IMR-90 (cell line): ENCODE data around the gene TMCC1. TPM values are rescaled to one million over a fixed set of nuclear protein-coding genes. Genes with fewer than 3 reads are reported as not detected.

Experiments
- ATAC-seq: fragments of 200-7000 bp; cut with Tn5 transposase; 2 replicates; pipeline ENCODE4 v1.9.1; 2020; ENCODE audit warnings: low read depth, mild to moderate bottlenecking, moderate library complexity
- BruUV-seq: library from RNA; stranded (reverse); fragments of 400-500 nt; replicated peaks from 2 replicates; lab custom pipeline; 2021; lab: Mats Ljungman, UMichigan
- CTCF ChIA-PET: fragments of 300-600 bp; formaldehyde crosslinking; extraction: SDS; loops from one replicate; lab custom pipeline; 2021; ENCODE audit warnings: antibody characterized with exemption; lab: Yijun Ruan, JAX
- POLR2A ChIA-PET: fragments of 300-600 bp; sonication (Branson Sonifier 250); formaldehyde crosslinking; loops from one replicate; lab custom pipeline; 2022; ENCODE audit warnings: antibody characterized with exemption; ENCODE audit not compliant: unreplicated experiment; lab: Charles Lee
- DNase-seq: peaks from one replicate; pipeline ENCODE4 v3.0.0; 2013
- H2AFZ ChIP-seq: replicated peaks from 2 replicates; pipeline ENCODE3; 2013; ENCODE audit warnings: low read length, mild to moderate bottlenecking; ENCODE audit not compliant: poor library complexity
- H2AK5ac ChIP-seq: 2 replicates; pipeline ENCODE4 v1.6.1; 2013; ENCODE audit warnings: low read depth, low read length, inconsistent platforms
- H2AK9ac ChIP-seq: replicated peaks from 2 replicates; pipeline ENCODE3; 2013; ENCODE audit warnings: mild to moderate bottlenecking, low read depth, low read length, moderate library complexity; ENCODE audit not compliant: poor library complexity
- H2BK120ac ChIP-seq: 2 replicates; pipeline ENCODE4 v1.6.1; 2013; ENCODE audit warnings: low read depth, low read length, inconsistent platforms
- H2BK15ac ChIP-seq: 3 replicates; pipeline ENCODE4 v1.6.1; 2013; ENCODE audit warnings: low read depth, low read length, inconsistent platforms
- H2BK20ac ChIP-seq: 2 replicates; pipeline ENCODE4 v1.6.1; 2013; ENCODE audit warnings: low read depth, mild to moderate bottlenecking, inconsistent platforms, low read length, moderate library complexity
- H2BK5ac ChIP-seq: 2 replicates; pipeline ENCODE4 v1.6.1; 2013; ENCODE audit warnings: mild to moderate bottlenecking, low read depth, low read length, inconsistent platforms; ENCODE audit not compliant: poor library complexity, severe bottlenecking
- H3K14ac ChIP-seq: replicated peaks from 2 replicates; pipeline ENCODE4 v1.6.1; 2013; ENCODE audit warnings: low read depth, low read length, inconsistent platforms
- H3K18ac ChIP-seq: 2 replicates; pipeline ENCODE4 v1.6.1; 2013; ENCODE audit warnings: low read depth, low read length, control low read depth
- H3K23ac ChIP-seq: 2 replicates; pipeline ENCODE4 v1.6.1; 2013; ENCODE audit warnings: low read depth, low read length, inconsistent platforms
- H3K27ac ChIP-seq: 2 replicates; pipeline ENCODE4 v1.5.1; 2013; ENCODE audit warnings: mild to moderate bottlenecking, control low read depth, low read length; ENCODE audit not compliant: insufficient read depth
- H3K27me3 ChIP-seq: 2 replicates; pipeline ENCODE4 v1.6.1; 2013; ENCODE audit warnings: low read length; ENCODE audit not compliant: control insufficient read depth, insufficient read depth
- H3K36me3 ChIP-seq: 2 replicates; pipeline ENCODE4 v1.6.1; 2013; ENCODE audit warnings: low read length, mixed read lengths; ENCODE audit not compliant: control insufficient read depth, insufficient read depth
- H3K4ac ChIP-seq: 2 replicates; pipeline ENCODE4 v1.6.1; 2013; ENCODE audit warnings: low read depth, low read length, inconsistent platforms
- H3K4me1 ChIP-seq: 2 replicates; pipeline ENCODE4 v1.6.1; 2013; ENCODE audit warnings: low read length, mixed read lengths; ENCODE audit not compliant: control insufficient read depth, insufficient read depth
- H3K4me2 ChIP-seq: 2 replicates; pipeline ENCODE4 v1.6.1; 2013; ENCODE audit warnings: low read depth, mild to moderate bottlenecking, control low read depth, low read length, moderate library complexity
- H3K4me3 ChIP-seq: 2 replicates; pipeline ENCODE4 v1.5.1; 2013; ENCODE audit warnings: low read depth, mild to moderate bottlenecking, control low read depth, low read length, moderate library complexity; ENCODE audit not compliant: insufficient read depth
- H3K56ac ChIP-seq: 2 replicates; pipeline ENCODE4 v1.6.1; 2013; ENCODE audit warnings: low read length, inconsistent platforms; ENCODE audit not compliant: insufficient read depth; ENCODE audit errors: extremely low read depth
- H3K79me1 ChIP-seq, 2 experiments: 2 replicates each; pipeline ENCODE4 v1.6.1; 2013; ENCODE audit warnings: low read length in 2 of 2, inconsistent platforms in 1 of 2, low read depth in 1 of 2
- H3K9ac ChIP-seq: 2 replicates; pipeline ENCODE4 v1.6.1; 2013; ENCODE audit warnings: low read depth, low read length, control low read depth
- H3K9me1 ChIP-seq: 2 replicates; pipeline ENCODE4 v1.6.1; 2013; ENCODE audit warnings: low read length, inconsistent platforms; ENCODE audit not compliant: insufficient read depth
- H3K9me3 ChIP-seq: 2 replicates; pipeline ENCODE4 v1.6.1; 2013; ENCODE audit warnings: low read length; ENCODE audit not compliant: control insufficient read depth, insufficient read depth
- H4K20me1 ChIP-seq: 2 replicates; pipeline ENCODE4 v1.6.1; 2013; ENCODE audit warnings: low read length, inconsistent platforms; ENCODE audit not compliant: insufficient read depth
- H4K5ac ChIP-seq: 2 replicates; pipeline ENCODE4 v1.6.1; 2013; ENCODE audit warnings: mild to moderate bottlenecking, low read depth, low read length, control low read depth
- H4K8ac ChIP-seq, 2 experiments: 2 replicates each; pipeline ENCODE4 v1.6.1; 2013; ENCODE audit warnings: low read depth in 2 of 2, low read length in 2 of 2, control low read depth in 1 of 2, inconsistent platforms in 1 of 2
- H4K91ac ChIP-seq: 2 replicates; pipeline ENCODE4 v1.6.1; 2013; ENCODE audit warnings: low read depth, low read length, inconsistent platforms; ENCODE audit not compliant: insufficient read depth
- CEBPB ChIP-seq: IDR thresholded peaks from 2 replicates; pipeline ENCODE4 v1.6.1; 2012; ENCODE audit warnings: low read depth, low read length, improper control_type of control experiment
- ELK1 ChIP-seq: fragments of 150-350 bp; IDR thresholded peaks from 2 replicates; pipeline ENCODE4 v1.6.1; 2016; ENCODE audit warnings: low read depth, mild to moderate bottlenecking, low read length, moderate library complexity, borderline replicate concordance
- MAFK ChIP-seq: IDR thresholded peaks from 2 replicates; pipeline ENCODE4 v1.6.1; 2012; ENCODE audit warnings: low read depth, low read length, improper control_type of control experiment
- POLR2A ChIP-seq: IDR thresholded peaks from 2 replicates; pipeline ENCODE4 v1.6.1; 2012; ENCODE audit warnings: mild to moderate bottlenecking, low read depth, low read length
- USF2 ChIP-seq: fragments of 150-350 bp; IDR thresholded peaks from 2 replicates; pipeline ENCODE4 v1.6.1; 2017; ENCODE audit warnings: mild to moderate bottlenecking, antibody characterized with exemption, low read length, low read depth
- WGBS, 2 experiments: methylation state at CpG; one replicate each; pipeline versions ENCODE4 v1.1.5 to v1.1.7; 2013; ENCODE audit warnings: missing lambda C conversion rate in 2 of 2; ENCODE audit not compliant: insufficient read length in 1 of 2; ENCODE audit errors: extremely low coverage in 2 of 2; 5-methylcytosine and 5-hydroxymethylcytosine counted together
- dilution Hi-C: fragments of 300-500 bp; cut with HindIII; formaldehyde crosslinking; loops from one replicate; pipeline ENCODE4 v1.14.3; 2018; ENCODE audit warnings: low sequenced_read_pairs; ENCODE audit not compliant: unreplicated experiment
- in situ Hi-C: fragments of 300-500 bp; cut with MboI; formaldehyde crosslinking; loops from 3 replicates; pipeline ENCODE4 v1.14.3; 2019; ENCODE audit warnings: low sequenced_read_pairs, inconsistent platforms, mixed read lengths
- intact Hi-C: fragments of 100-400 bp; cut with micrococcal nuclease; formaldehyde crosslinking; loops from 2 replicates; pipeline ENCODE4 v1.10.0; 2022
- polyA plus RNA-seq, 3 experiments: library from polyadenylated mRNA; depleted of rRNA; stranded (reverse); fragments of >200 nt; gene quantifications; 2 replicates each; pipeline ENCODE4 v1.2.3, GENCODE V29; 2012; ENCODE audit warnings: low replicate concordance in 1 of 3
- total RNA-seq: library from RNA; depleted of rRNA; stranded (reverse); fragments of >200 nt; gene quantifications from 2 replicates; pipeline ENCODE4 v1.2.3, GENCODE V29; 2012

TMCC1 gene
- total and polyA plus RNA-seq, 2 of the 4 experiments (the other 2 are of a cell fraction), result 5.0 to 7.3 TPM

- dilution Hi-C loops, result no loop called here
- no peak overlapping the region for H3K27ac ChIP-seq
Observed at GRCh38 chr3:129656659-129657247, 236.8 kb downstream of the TMCC1 start.

More at GRCh38 chr3:129656659-129657247, 236.8 kb downstream of the TMCC1 start:
- H2BK5ac ChIP-seq, result no peak overlapping the region
- no peak overlapping the region for H3K9ac ChIP-seq
- 0 out of 2 replicates have a peak overlapping the region, but pooled peaks have one; percentile 26 for H2BK120ac ChIP-seq
- peak overlapping the region; percentile 20; the same call in 1 of the 2 replicates for H3K4me2 ChIP-seq
- peak overlapping the region; percentile 52 for H2BK20ac ChIP-seq
- no peak overlapping the region for H2AFZ ChIP-seq
- H4K20me1 ChIP-seq, result 0 out of 2 replicates have a peak, but pooled peaks cover under 1% of the 10 kb centered on the region
- POLR2A ChIA-PET, result no interaction called here
- peak overlapping the region; percentile 5 for H3K14ac ChIP-seq
- H3K9me1 ChIP-seq, result 0 out of 2 replicates have a peak, but pooled peaks cover 2% of the 10 kb centered on the region
- intact Hi-C loops, result no loop called here
- BruUV-seq, result no TSS peak
- H4K8ac ChIP-seq, result peak overlapping the region in 1 of 2 experiments; percentile 44; a peak in 2 of 4 replicates
- no peaks in the 10 kb centered on the region for H3K9me3 ChIP-seq
- peaks cover 0 to 10% of the 10 kb centered on the region in 2 experiments; a peak in 1 of 4 replicates for H3K79me1 ChIP-seq
- H3K27me3 ChIP-seq, result no peaks in the 10 kb centered on the region
- TF ChIP-seq ELK1 (no peak), CEBPB (no peak), POLR2A (no peak), MAFK (no peak), USF2 (no peak)
- no peak overlapping the region for H3K4me3 ChIP-seq
- no peak overlapping the region for H3K56ac ChIP-seq
- peak overlapping the region; percentile 2; the same call in 1 of the 2 replicates for H3K23ac ChIP-seq
- in situ Hi-C loops, result loop anchor here (10.0 kb wide), 1 partner anchor 278 kb away; no protein-coding TSS in a partner anchor
- peak overlapping the region; percentile 79; the same call in 1 of the 2 replicates for H3K18ac ChIP-seq
- H3K4me1 ChIP-seq, result peaks cover 29% of the 10 kb centered on the region
- DNase-seq (no peak), ATAC-seq (no peak)
- CTCF ChIA-PET, result interaction anchor here (0.5 to 1.0 kb wide), 2 partner anchors 129 to 168 kb away, joined by 3 read pairs; partner anchors contain the start of gene RHO
- H4K5ac ChIP-seq, result peak overlapping the region; percentile 85; the same call in 1 of the 2 replicates
- H2BK15ac ChIP-seq, result peak overlapping the region; percentile 45; the same call in 1 of the 3 replicates
- no peaks in the 10 kb centered on the region for H3K36me3 ChIP-seq
- no peak overlapping the region for H2AK5ac ChIP-seq
- no peak overlapping the region for H2AK9ac ChIP-seq
- peak overlapping the region; percentile 38; the same call in 1 of the 2 replicates for H3K4ac ChIP-seq
- no CpG with 5 or more reads among the region's 5 CpGs for WGBS, 2 experiments
- peak overlapping the region; percentile 70 for H4K91ac ChIP-seq
